Central memory CD8-positive, alpha-beta T cell (primary cell): ENCODE data around the gene CCDC185.

Source experiments
- ATAC-seq: fragments of 150-1000 bp; cut with Tn5 transposase; replicated peaks from 2 replicates; pipeline ENCODE4 v1.10.0; 2022; ENCODE audit warnings: mild to moderate bottlenecking, moderate FRiP score, moderate number of reproducible peaks; ENCODE audit not compliant: poor library complexity, severe bottlenecking; ENCODE audit errors: extremely low read depth
- DNase-seq, 2 donors: peaks; one replicate each; pipeline ENCODE4 v3.0.0; 2021; ENCODE audit warnings: low spot score in 2 of 2
- H3K27ac Mint-ChIP-seq: one replicate; pipeline ENCODE4 v1.8.0; 2022; ENCODE audit warnings: low read depth, mild to moderate bottlenecking, moderate library complexity, mixed read lengths
- H3K27me3 Mint-ChIP-seq: one replicate; pipeline ENCODE4 v1.8.0; 2022; ENCODE audit warnings: mixed read lengths
- H3K36me3 Mint-ChIP-seq: one replicate; pipeline ENCODE4 v1.8.0; 2022; ENCODE audit warnings: mild to moderate bottlenecking, moderate library complexity, mixed read lengths; ENCODE audit not compliant: insufficient read depth
- H3K4me1 Mint-ChIP-seq: one replicate; pipeline ENCODE4 v1.8.0; 2022; ENCODE audit warnings: mixed read lengths
- H3K4me3 Mint-ChIP-seq: one replicate; pipeline ENCODE4 v1.8.0; 2022; ENCODE audit warnings: mild to moderate bottlenecking, moderate library complexity, mixed read lengths
- H3K9me3 Mint-ChIP-seq: one replicate; pipeline ENCODE4 v1.8.0; 2022; ENCODE audit warnings: mixed read lengths

Gene CCDC185

GRCh38 chr1:223402790-223403142, 9.6 kb downstream of the CCDC185 start:
- H3K4me3 Mint-ChIP-seq: no peak overlapping the region
- H3K4me1 Mint-ChIP-seq: no peaks in the 10 kb centered on the region
- no peak for ATAC-seq
- peaks cover 5% of the 10 kb centered on the region for H3K9me3 Mint-ChIP-seq
- peaks cover 51% of the 10 kb centered on the region for H3K27me3 Mint-ChIP-seq
- DNase-seq: no peak
- H3K36me3 Mint-ChIP-seq: no peaks in the 10 kb centered on the region
- no peak overlapping the region for H3K27ac Mint-ChIP-seq

- Mint-ChIP-seq H3K27me3 (peaks cover 51% of the 10 kb centered on the region), H3K9me3 (peaks cover 5% of the 10 kb centered on the region), H3K4me3 (no peak overlapping the region), H3K36me3 (no peaks in the 10 kb centered on the region), H3K27ac (no peak overlapping the region), H3K4me1 (no peaks in the 10 kb centered on the region)
- DNase-seq: no peak
- no peak for ATAC-seq
Observed at GRCh38 chr1:223403184-223403815, 10.1 kb downstream of the CCDC185 start.

- Mint-ChIP-seq H3K36me3 (no peaks in the 10 kb centered on the region), H3K27ac (no peak overlapping the region), H3K4me1 (no peaks in the 10 kb centered on the region), H3K4me3 (no peak overlapping the region), H3K27me3 (peaks cover 51% of the 10 kb centered on the region), H3K9me3 (peaks cover 5% of the 10 kb centered on the region)
- ATAC-seq (no peak), DNase-seq (no peak)
Observed at GRCh38 chr1:223405507-223405906, 12.3 kb downstream of the CCDC185 start.

- no peaks in the 10 kb centered on the region for H3K9me3 Mint-ChIP-seq
- H3K27ac Mint-ChIP-seq: no peak overlapping the region
- DNase-seq (no peak), ATAC-seq (no peak)
- no peaks in the 10 kb centered on the region for H3K36me3 Mint-ChIP-seq
- no peak overlapping the region for H3K4me3 Mint-ChIP-seq
- H3K4me1 Mint-ChIP-seq: no peaks in the 10 kb centered on the region
- peaks cover 55% of the 10 kb centered on the region for H3K27me3 Mint-ChIP-seq
Observed at GRCh38 chr1:223410036-223410435, 16.8 kb downstream of the CCDC185 start.

GRCh38 chr1:223411309-223411708, 18.1 kb downstream of the CCDC185 start:
- H3K9me3 Mint-ChIP-seq: no peaks in the 10 kb centered on the region
- H3K27me3 Mint-ChIP-seq: peaks cover 43% of the 10 kb centered on the region
- ATAC-seq (no peak), DNase-seq (no peak)
- no peaks in the 10 kb centered on the region for H3K36me3 Mint-ChIP-seq
- no peak overlapping the region for H3K4me3 Mint-ChIP-seq
- H3K27ac Mint-ChIP-seq: no peak overlapping the region
- no peaks in the 10 kb centered on the region for H3K4me1 Mint-ChIP-seq

GRCh38 chr1:223411710-223412109, 18.5 kb downstream of the CCDC185 start:
- Mint-ChIP-seq H3K4me1 (no peaks in the 10 kb centered on the region), H3K27me3 (peaks cover 39% of the 10 kb centered on the region), H3K36me3 (no peaks in the 10 kb centered on the region), H3K27ac (no peak overlapping the region), H3K4me3 (no peak overlapping the region), H3K9me3 (no peaks in the 10 kb centered on the region)
- DNase-seq: no peak
- no peak for ATAC-seq

- Mint-ChIP-seq H3K36me3 (no peaks in the 10 kb centered on the region), H3K4me3 (no peak overlapping the region), H3K9me3 (no peaks in the 10 kb centered on the region), H3K4me1 (no peaks in the 10 kb centered on the region), H3K27me3 (peaks cover 34% of the 10 kb centered on the region), H3K27ac (no peak overlapping the region)
- DNase-seq: no peak
- ATAC-seq: no peak
Observed at GRCh38 chr1:223413216-223413615, 20.0 kb downstream of the CCDC185 start.

- peaks cover 22% of the 10 kb centered on the region for H3K27me3 Mint-ChIP-seq
- no peak for ATAC-seq
- no peak overlapping the region for H3K27ac Mint-ChIP-seq
- no peak overlapping the region for H3K4me3 Mint-ChIP-seq
- no peaks in the 10 kb centered on the region for H3K4me1 Mint-ChIP-seq
- DNase-seq: no peak
- no peaks in the 10 kb centered on the region for H3K36me3 Mint-ChIP-seq
- H3K9me3 Mint-ChIP-seq: no peaks in the 10 kb centered on the region
Observed at GRCh38 chr1:223417444-223417843, 24.2 kb downstream of the CCDC185 start.

- ATAC-seq: no peak
- Mint-ChIP-seq H3K4me3 (no peak overlapping the region), H3K27me3 (peaks cover 16% of the 10 kb centered on the region), H3K36me3 (no peaks in the 10 kb centered on the region), H3K4me1 (no peaks in the 10 kb centered on the region), H3K27ac (no peak overlapping the region), H3K9me3 (no peaks in the 10 kb centered on the region)
- no peak for DNase-seq
Observed at GRCh38 chr1:223417903-223418663, 24.9 kb downstream of the CCDC185 start.

GRCh38 chr1:223419115-223419514, 25.9 kb downstream of the CCDC185 start:
- Mint-ChIP-seq H3K27ac (no peak overlapping the region), H3K27me3 (peaks cover 5% of the 10 kb centered on the region), H3K4me3 (no peak overlapping the region), H3K36me3 (no peaks in the 10 kb centered on the region), H3K4me1 (no peaks in the 10 kb centered on the region), H3K9me3 (no peaks in the 10 kb centered on the region)
- no peak for ATAC-seq
- DNase-seq: no peak

- no peaks in the 10 kb centered on the region for H3K4me1 Mint-ChIP-seq
- ATAC-seq (no peak), DNase-seq (no peak)
- no peaks in the 10 kb centered on the region for H3K9me3 Mint-ChIP-seq
- peaks cover under 1% of the 10 kb centered on the region for H3K27me3 Mint-ChIP-seq
- H3K27ac Mint-ChIP-seq: no peak overlapping the region
- H3K4me3 Mint-ChIP-seq: no peak overlapping the region
- H3K36me3 Mint-ChIP-seq: no peaks in the 10 kb centered on the region
Observed at GRCh38 chr1:223419561-223419960, 26.3 kb downstream of the CCDC185 start.

GRCh38 chr1:223421025-223421424, 27.8 kb downstream of the CCDC185 start:
- H3K27ac Mint-ChIP-seq: no peak overlapping the region
- H3K4me3 Mint-ChIP-seq: no peak overlapping the region
- H3K4me1 Mint-ChIP-seq: no peaks in the 10 kb centered on the region
- ATAC-seq (no peak), DNase-seq (no peak)
- H3K27me3 Mint-ChIP-seq: peaks cover 11% of the 10 kb centered on the region
- no peaks in the 10 kb centered on the region for H3K9me3 Mint-ChIP-seq
- H3K36me3 Mint-ChIP-seq: no peaks in the 10 kb centered on the region

GRCh38 chr1:223421676-223422075, 28.5 kb downstream of the CCDC185 start:
- H3K27ac Mint-ChIP-seq: no peak overlapping the region
- DNase-seq: no peak
- H3K9me3 Mint-ChIP-seq: no peaks in the 10 kb centered on the region
- peaks cover 17% of the 10 kb centered on the region for H3K27me3 Mint-ChIP-seq
- H3K36me3 Mint-ChIP-seq: no peaks in the 10 kb centered on the region
- no peaks in the 10 kb centered on the region for H3K4me1 Mint-ChIP-seq
- no peak for ATAC-seq
- H3K4me3 Mint-ChIP-seq: no peak overlapping the region
